ENCODE measurements around the gene TMEM178B. TPM values are rescaled to one million over a fixed set of nuclear protein-coding genes. Genes with fewer than 3 reads are reported as not detected.
"Not testable (repeated sequence)": the region's sequence is repeated elsewhere in the genome, so short reads cannot be mapped to it uniquely, and the experiment has no call there.

Gene TMEM178B
- total and polyA plus RNA-seq, 9 donors, result 0.10 to 1.6 (median 0.30) TPM

GRCh38 chr7:141165521-141165920 lies 91.7 kb downstream of the TMEM178B start:
- H3K27ac ChIP-seq, result no peak overlapping the region
- intact Hi-C loops (cut with DNase I), result no loop called here
- H3K36me3 ChIP-seq, result no peaks in the 10 kb centered on the region
- no peak overlapping the region for H3K4me3 ChIP-seq
- no peaks in the 10 kb centered on the region for H3K27me3 ChIP-seq
- no peak for DNase-seq
- TF ChIP-seq CTCF (IDR thresholded peaks at IDR 0.05) (no peak), POLR2A (IDR thresholded peaks at IDR 0.05) (no peak), EP300 (IDR thresholded peaks at IDR 0.05) (no peak)
- 46 to 59% (median 57%) methylated on average over 2 of the region's 2 CpGs for WGBS, 3 donors
- no peaks in the 10 kb centered on the region for H3K9me3 ChIP-seq
- H3K4me1 ChIP-seq (ENCODE audit: insufficient read depth), result no peaks in the 10 kb centered on the region

GRCh38 chr7:141166926-141167325 lies 93.1 kb downstream of the TMEM178B start:
- no peak overlapping the region for H3K27ac ChIP-seq
- no peak for DNase-seq
- 79 to 84% (median 83%) methylated on average over 6 of the region's 6 CpGs for WGBS, 3 donors
- no peaks in the 10 kb centered on the region for H3K36me3 ChIP-seq
- H3K4me3 ChIP-seq, result no peak overlapping the region
- H3K4me1 ChIP-seq (ENCODE audit: insufficient read depth), result no peaks in the 10 kb centered on the region
- no peaks in the 10 kb centered on the region for H3K9me3 ChIP-seq
- no peaks in the 10 kb centered on the region for H3K27me3 ChIP-seq
- intact Hi-C loops (cut with DNase I), result no loop called here
- TF ChIP-seq EP300 (IDR thresholded peaks at IDR 0.05) (no peak), CTCF (IDR thresholded peaks at IDR 0.05) (no peak), POLR2A (IDR thresholded peaks at IDR 0.05) (no peak)

GRCh38 chr7:141167381-141167964 lies 93.6 kb downstream of the TMEM178B start:
- Histone ChIP-seq H3K9me3 (no peaks in the 10 kb centered on the region), H3K4me1 (ENCODE audit: insufficient read depth) (no peaks in the 10 kb centered on the region), H3K27ac (no peak overlapping the region), H3K36me3 (no peaks in the 10 kb centered on the region), H3K27me3 (no peaks in the 10 kb centered on the region), H3K4me3 (no peak overlapping the region)
- 66 to 74% (median 70%) methylated on average over 11 of the region's 11 CpGs for WGBS, 3 donors
- intact Hi-C loops (cut with DNase I), result no loop called here
- TF ChIP-seq POLR2A (IDR thresholded peaks at IDR 0.05) (no peak), EP300 (IDR thresholded peaks at IDR 0.05) (no peak), CTCF (IDR thresholded peaks at IDR 0.05) (no peak)
- DNase-seq, result no peak

GRCh38 chr7:141169157-141169556 lies 95.3 kb downstream of the TMEM178B start:
- H3K27ac ChIP-seq; intact Hi-C loops (cut with DNase I); DNase-seq: not testable (repeated sequence)

GRCh38 chr7:141175728-141176127 lies 101.9 kb downstream of the TMEM178B start:
- DNase-seq; H3K27me3 ChIP-seq; intact Hi-C loops (cut with DNase I); H3K4me1 ChIP-seq (ENCODE audit: insufficient read depth); H3K27ac ChIP-seq; H3K4me3 ChIP-seq; H3K9me3 ChIP-seq; H3K36me3 ChIP-seq: not testable (repeated sequence)
- WGBS, 3 donors, result 68 to 88% (median 79%) methylated on average over 1 of the region's 1 CpG

More at GRCh38 chr7:141169157-141169556, 95.3 kb downstream of the TMEM178B start:
- not testable (repeated sequence) for H3K27me3 ChIP-seq; H3K4me3 ChIP-seq; H3K36me3 ChIP-seq; H3K9me3 ChIP-seq; H3K4me1 ChIP-seq (ENCODE audit: insufficient read depth)
- WGBS, 3 donors, result 82 to 86% (median 84%) methylated on average over 2 of the region's 2 CpGs

GRCh38 chr7:141177120-141177519 lies 103.3 kb downstream of the TMEM178B start:
- intact Hi-C loops (cut with DNase I), result not testable (repeated sequence)
- WGBS, 3 donors, result 86 to 92% (median 89%) methylated on average over 5 of the region's 5 CpGs

More at GRCh38 chr7:141177120-141177519, 103.3 kb downstream of the TMEM178B start:
- not testable (repeated sequence) for H3K36me3 ChIP-seq; H3K9me3 ChIP-seq; H3K4me1 ChIP-seq (ENCODE audit: insufficient read depth); H3K4me3 ChIP-seq; H3K27me3 ChIP-seq; H3K27ac ChIP-seq; DNase-seq

Measured in ovary (tissue), 9 donors.